A673 (cell line): Measurements from ENCODE around the gene ADAMTSL3. TPM values are rescaled to one million over a fixed set of nuclear protein-coding genes. Genes with fewer than 3 reads are reported as not detected.

Source experiments
- BruUV-seq: library from RNA; stranded (reverse); fragments of 400-500 nt; replicated peaks from 2 replicates; lab custom pipeline; 2021; lab: Mats Ljungman, UMichigan
- CTCF ChIA-PET: fragments of 300-600 bp; sonication (Branson Sonifier 250); formaldehyde crosslinking; loops from one replicate; lab custom pipeline; 2022; ENCODE audit warnings: antibody characterized with exemption; lab: Charles Lee
- POLR2A ChIA-PET: fragments of 300-600 bp; sonication (Branson Sonifier 250); formaldehyde crosslinking; loops from one replicate; lab custom pipeline; 2022; ENCODE audit warnings: antibody characterized with exemption; ENCODE audit not compliant: low non-redundant PET; lab: Charles Lee
- DNase-seq: peaks from one replicate; pipeline ENCODE4 v3.0.0-alpha.2; 2015; ENCODE audit warnings: low spot score
- H3K27ac ChIP-seq: fragments of 200-600 bp; sonication (generic); 2 replicates; pipeline ENCODE4 v1.5.1; 2016; ENCODE audit warnings: mixed run types, low read depth, mild to moderate bottlenecking, mixed read lengths, antibody characterized with exemption, low read length; ENCODE audit not compliant: poor library complexity, severe bottlenecking
- H3K27me3 ChIP-seq: fragments of 200-600 bp; sonication (generic); replicated peaks from 2 replicates; pipeline ENCODE4 v1.6.1; 2017; ENCODE audit warnings: mixed run types, low read depth, mild to moderate bottlenecking, mixed read lengths, antibody characterized with exemption, low read length; ENCODE audit not compliant: insufficient read depth, poor library complexity
- H3K36me3 ChIP-seq: fragments of 200-600 bp; sonication (generic); 2 replicates; pipeline ENCODE4 v1.6.1; 2016; ENCODE audit warnings: mixed run types, mild to moderate bottlenecking, mixed read lengths, antibody characterized with exemption, low read length; ENCODE audit not compliant: insufficient read depth, poor library complexity, severe bottlenecking
- H3K4me1 ChIP-seq: fragments of 200-600 bp; sonication (generic); 2 replicates; pipeline ENCODE4 v1.6.1; 2017; ENCODE audit warnings: mixed run types, mild to moderate bottlenecking, mixed read lengths, antibody characterized with exemption, low read length; ENCODE audit not compliant: insufficient read depth, poor library complexity, severe bottlenecking
- H3K4me3 ChIP-seq: fragments of 200-600 bp; sonication (generic); 2 replicates; pipeline ENCODE4 v1.5.1; 2016; ENCODE audit warnings: low read depth, mixed run types, mild to moderate bottlenecking, mixed read lengths, low read length; ENCODE audit not compliant: poor library complexity, severe bottlenecking
- H3K9me3 ChIP-seq: fragments of 200-600 bp; sonication (generic); 2 replicates; pipeline ENCODE4 v1.6.1; 2016; ENCODE audit warnings: mixed run types, low read depth, mild to moderate bottlenecking, mixed read lengths, antibody characterized with exemption, low read length; ENCODE audit not compliant: poor library complexity, severe bottlenecking
- EZH2 ChIP-seq: fragments of 200-600 bp; sonication (generic); IDR thresholded peaks from 2 replicates; pipeline ENCODE4 v1.6.1; 2017; ENCODE audit warnings: borderline replicate concordance, low read depth, mild to moderate bottlenecking, mixed read lengths, antibody characterized with exemption, low read length; ENCODE audit not compliant: poor library complexity, severe bottlenecking
- intact Hi-C: fragments of 100-400 bp; cut with micrococcal nuclease; formaldehyde crosslinking; loops from one replicate; pipeline ENCODE4 v1.10.0; 2022; ENCODE audit not compliant: unreplicated experiment
- total RNA-seq: library from RNA; stranded (reverse); gene quantifications from 2 replicates; pipeline ENCODE4 v1.2.3, GENCODE V29; 2021
- TF ChIP-seq, protein P1 (sequence below): fragments of 300-800, 200-600 bp; sonication (generic); conservative IDR thresholded peaks from 2 replicates; pipeline ENCODE4 v1.5.1; 2017; ENCODE audit warnings: low read depth, mild to moderate bottlenecking, antibody characterized with exemption, low read length, moderate library complexity, mixed read lengths

ADAMTSL3 gene
- total RNA-seq, 1 experiment from 2014 or later: 0.95 TPM

DNA sequence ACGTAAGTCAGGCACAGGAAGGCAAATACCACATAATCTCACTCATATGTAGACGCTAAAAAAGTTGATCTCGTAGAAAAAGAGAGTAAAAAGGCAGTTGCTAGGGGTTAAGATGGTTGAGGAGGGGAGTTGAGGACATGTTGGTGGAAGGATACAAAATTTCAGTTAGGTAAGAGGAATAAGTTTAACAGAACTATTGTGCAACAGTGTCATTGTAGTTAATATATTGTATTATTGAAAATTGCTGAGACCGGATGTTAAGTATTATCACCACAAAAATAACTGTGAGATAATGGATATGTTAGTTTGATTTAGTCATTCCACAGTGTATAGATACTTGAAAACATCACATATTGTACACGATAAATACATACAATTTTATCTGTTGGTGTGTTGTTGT, 139.1 kb downstream of the ADAMTSL3 start:
- DNase-seq: no peak
- Histone ChIP-seq H3K4me3 (no peak overlapping the region), H3K36me3 (no peaks in the 10 kb centered on the region), H3K4me1 (no peaks in the 10 kb centered on the region), H3K27ac (no peak overlapping the region), H3K9me3 (no peaks in the 10 kb centered on the region), H3K27me3 (no peaks in the 10 kb centered on the region)
- BruUV-seq: no TSS peak
- ChIA-PET CTCF (no interaction called here), POLR2A (no interaction called here)
- intact Hi-C loops: no loop called here
- TF ChIP-seq, protein P1, sequence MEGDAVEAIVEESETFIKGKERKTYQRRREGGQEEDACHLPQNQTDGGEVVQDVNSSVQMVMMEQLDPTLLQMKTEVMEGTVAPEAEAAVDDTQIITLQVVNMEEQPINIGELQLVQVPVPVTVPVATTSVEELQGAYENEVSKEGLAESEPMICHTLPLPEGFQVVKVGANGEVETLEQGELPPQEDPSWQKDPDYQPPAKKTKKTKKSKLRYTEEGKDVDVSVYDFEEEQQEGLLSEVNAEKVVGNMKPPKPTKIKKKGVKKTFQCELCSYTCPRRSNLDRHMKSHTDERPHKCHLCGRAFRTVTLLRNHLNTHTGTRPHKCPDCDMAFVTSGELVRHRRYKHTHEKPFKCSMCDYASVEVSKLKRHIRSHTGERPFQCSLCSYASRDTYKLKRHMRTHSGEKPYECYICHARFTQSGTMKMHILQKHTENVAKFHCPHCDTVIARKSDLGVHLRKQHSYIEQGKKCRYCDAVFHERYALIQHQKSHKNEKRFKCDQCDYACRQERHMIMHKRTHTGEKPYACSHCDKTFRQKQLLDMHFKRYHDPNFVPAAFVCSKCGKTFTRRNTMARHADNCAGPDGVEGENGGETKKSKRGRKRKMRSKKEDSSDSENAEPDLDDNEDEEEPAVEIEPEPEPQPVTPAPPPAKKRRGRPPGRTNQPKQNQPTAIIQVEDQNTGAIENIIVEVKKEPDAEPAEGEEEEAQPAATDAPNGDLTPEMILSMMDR: no peak
- TF ChIP-seq EZH2: no peak

DNA sequence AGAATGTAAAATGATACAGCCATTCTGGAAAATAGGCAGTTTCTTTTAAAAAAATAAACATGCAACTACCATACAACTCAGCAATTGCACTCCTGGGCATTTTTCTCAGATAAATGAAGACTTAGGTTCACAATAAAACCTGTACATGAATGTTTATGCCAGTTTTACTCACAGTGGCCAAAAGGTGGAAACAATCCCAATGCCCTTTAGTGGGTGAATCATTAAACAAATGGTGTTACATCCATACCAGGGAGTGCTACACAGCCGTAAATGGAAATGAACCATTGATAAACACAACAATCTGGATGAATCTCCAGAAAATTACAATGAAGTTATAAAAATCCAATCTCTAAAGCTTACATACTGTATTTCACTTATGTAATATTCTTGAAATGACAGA, 140.3 kb downstream of the ADAMTSL3 start:
- no peaks in the 10 kb centered on the region for H3K36me3 ChIP-seq
- BruUV-seq: no TSS peak
- H3K4me1 ChIP-seq: no peaks in the 10 kb centered on the region
- intact Hi-C loops: no loop called here
- no peaks in the 10 kb centered on the region for H3K9me3 ChIP-seq
- H3K4me3 ChIP-seq: no peak overlapping the region
- ChIA-PET CTCF (no interaction called here), POLR2A (no interaction called here)
- no peak overlapping the region for H3K27ac ChIP-seq
- DNase-seq: no peak
- no peak for TF ChIP-seq EZH2
- TF ChIP-seq, protein P1: no peak
- H3K27me3 ChIP-seq: no peaks in the 10 kb centered on the region

DNA sequence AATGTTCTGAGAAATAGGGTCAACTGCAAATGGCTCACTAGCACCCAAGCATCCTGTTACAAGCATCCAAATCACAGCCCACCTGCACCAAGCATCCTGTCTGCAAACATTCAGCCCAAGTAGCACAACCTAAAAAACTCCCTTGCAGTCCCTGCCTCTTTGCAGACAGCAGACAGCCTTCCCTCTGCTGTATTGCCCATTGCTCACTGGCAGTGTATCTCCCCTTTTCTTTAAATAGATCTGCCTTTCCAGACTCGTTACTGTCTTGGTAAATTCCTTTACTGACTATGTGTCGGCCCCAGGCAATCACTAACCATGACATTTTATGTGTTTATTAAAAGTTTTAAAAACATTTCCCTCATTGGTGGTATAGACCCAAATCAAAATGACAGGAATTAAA, 155.4 kb downstream of the ADAMTSL3 start:
- no peaks in the 10 kb centered on the region for H3K4me1 ChIP-seq
- POLR2A ChIA-PET: no interaction called here
- no peaks in the 10 kb centered on the region for H3K36me3 ChIP-seq
- intact Hi-C loops: no loop called here
- TF ChIP-seq EZH2: no peak
- TF ChIP-seq, protein P1: no peak
- CTCF ChIA-PET: no interaction called here
- DNase-seq: no peak
- H3K27ac ChIP-seq: no peak overlapping the region
- peaks cover 3% of the 10 kb centered on the region for H3K9me3 ChIP-seq
- H3K27me3 ChIP-seq: no peaks in the 10 kb centered on the region
- no TSS peak for BruUV-seq
- H3K4me3 ChIP-seq: no peak overlapping the region
